ENCODE results near the gene CHCT1.
"Not testable (repeated sequence)": the region's sequence is repeated elsewhere in the genome, so short reads cannot be mapped to it uniquely, and the experiment has no call there.

GRCh38 chr17:60430561-60430960, 8.3 kb downstream of the CHCT1 start:
- TF ChIP-seq, protein P1, sequence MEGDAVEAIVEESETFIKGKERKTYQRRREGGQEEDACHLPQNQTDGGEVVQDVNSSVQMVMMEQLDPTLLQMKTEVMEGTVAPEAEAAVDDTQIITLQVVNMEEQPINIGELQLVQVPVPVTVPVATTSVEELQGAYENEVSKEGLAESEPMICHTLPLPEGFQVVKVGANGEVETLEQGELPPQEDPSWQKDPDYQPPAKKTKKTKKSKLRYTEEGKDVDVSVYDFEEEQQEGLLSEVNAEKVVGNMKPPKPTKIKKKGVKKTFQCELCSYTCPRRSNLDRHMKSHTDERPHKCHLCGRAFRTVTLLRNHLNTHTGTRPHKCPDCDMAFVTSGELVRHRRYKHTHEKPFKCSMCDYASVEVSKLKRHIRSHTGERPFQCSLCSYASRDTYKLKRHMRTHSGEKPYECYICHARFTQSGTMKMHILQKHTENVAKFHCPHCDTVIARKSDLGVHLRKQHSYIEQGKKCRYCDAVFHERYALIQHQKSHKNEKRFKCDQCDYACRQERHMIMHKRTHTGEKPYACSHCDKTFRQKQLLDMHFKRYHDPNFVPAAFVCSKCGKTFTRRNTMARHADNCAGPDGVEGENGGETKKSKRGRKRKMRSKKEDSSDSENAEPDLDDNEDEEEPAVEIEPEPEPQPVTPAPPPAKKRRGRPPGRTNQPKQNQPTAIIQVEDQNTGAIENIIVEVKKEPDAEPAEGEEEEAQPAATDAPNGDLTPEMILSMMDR (IDR thresholded peaks at IDR 0.05; ENCODE audit: low read depth, low read length, poor library complexity, severe bottlenecking), result not testable (repeated sequence)
- not testable (repeated sequence) for TF ChIP-seq EZH2phosphoT487 (IDR thresholded peaks at IDR 0.05; ENCODE audit: borderline replicate concordance, low read length)
